Parathyroid adenoma (tissue), 2 donors: ENCODE measurements around the gene SEMA6D.

Experiments used
- H2AFZ ChIP-seq: fragments of 300-600 bp; sonication (generic); one replicate; pipeline ENCODE4 v1.7.0; 2017; ENCODE audit warnings: antibody characterized with exemption, mild to moderate bottlenecking
- H3K27ac ChIP-seq: fragments of 300-600 bp; sonication (generic); one replicate; pipeline ENCODE4 v1.7.0; 2017
- H3K27me3 ChIP-seq: fragments of 300-600 bp; sonication (generic); one replicate; pipeline ENCODE4 v1.7.0; 2017; ENCODE audit warnings: low read length; ENCODE audit not compliant: control insufficient read depth, insufficient read depth
- H3K36me3 ChIP-seq: fragments of 300-600 bp; sonication (generic); one replicate; pipeline ENCODE4 v1.7.0; 2017; ENCODE audit warnings: low read length; ENCODE audit not compliant: control insufficient read depth, insufficient read depth
- H3K4me1 ChIP-seq: fragments of 300-600 bp; sonication (generic); one replicate; pipeline ENCODE4 v1.7.0; 2017; ENCODE audit warnings: control low read depth
- H3K4me2 ChIP-seq: fragments of 300-600 bp; sonication (generic); one replicate; pipeline ENCODE4 v1.7.0; 2017; ENCODE audit warnings: low read length
- H3K4me3 ChIP-seq: fragments of 300-600 bp; sonication (generic); one replicate; pipeline ENCODE4 v1.7.0; 2017; ENCODE audit warnings: low read depth, low read length
- H3K79me2 ChIP-seq: fragments of 300-600 bp; sonication (generic); one replicate; pipeline ENCODE4 v1.7.0; 2017; ENCODE audit warnings: control low read depth
- H3K9ac ChIP-seq: fragments of 300-600 bp; sonication (generic); one replicate; pipeline ENCODE4 v1.7.0; 2017; ENCODE audit warnings: mild to moderate bottlenecking
- H3K9me3 ChIP-seq: fragments of 300-600 bp; sonication (generic); one replicate; pipeline ENCODE4 v1.7.0; 2017; ENCODE audit warnings: low read length; ENCODE audit not compliant: control insufficient read depth
- TF ChIP-seq, protein P1 (sequence below): fragments of 300-600 bp; sonication (generic); IDR thresholded peaks from one replicate; pipeline ENCODE4 v1.7.0; 2017; ENCODE audit warnings: antibody characterized with exemption, mild to moderate bottlenecking
- donor health status: primary hyperparathyroidism.

Gene SEMA6D

DNA sequence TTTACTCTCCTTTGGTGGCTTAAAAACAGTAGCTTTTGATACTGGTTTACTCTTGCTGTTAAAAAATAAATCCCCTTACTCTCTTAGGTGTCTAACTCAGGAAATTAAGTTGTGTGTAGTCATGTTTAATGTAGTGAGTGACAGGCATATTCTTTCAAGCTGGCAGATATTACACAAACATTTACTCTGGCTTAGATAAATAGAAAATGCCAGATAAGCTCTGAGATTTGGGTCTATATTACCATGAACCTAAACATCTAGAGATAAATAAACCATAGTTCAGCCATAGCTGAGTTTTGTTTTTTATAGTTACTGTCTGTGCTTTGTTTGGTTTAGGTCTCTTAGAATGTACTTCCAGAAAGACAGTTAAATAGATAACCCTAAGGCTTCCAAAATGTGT, 2.4 kb downstream of the SEMA6D start:
- Histone ChIP-seq H3K27me3 (no peaks in the 10 kb centered on the region), H3K27ac (no peak overlapping the region), H3K4me3 (no peak overlapping the region), H3K79me2 (peaks cover 2% of the 10 kb centered on the region), H3K36me3 (no peaks in the 10 kb centered on the region), H3K9ac (no peak overlapping the region), H2AFZ (no peak overlapping the region), H3K9me3 (no peaks in the 10 kb centered on the region), H3K4me2 (no peak overlapping the region), H3K4me1 (no peaks in the 10 kb centered on the region)
- TF ChIP-seq, protein P1, sequence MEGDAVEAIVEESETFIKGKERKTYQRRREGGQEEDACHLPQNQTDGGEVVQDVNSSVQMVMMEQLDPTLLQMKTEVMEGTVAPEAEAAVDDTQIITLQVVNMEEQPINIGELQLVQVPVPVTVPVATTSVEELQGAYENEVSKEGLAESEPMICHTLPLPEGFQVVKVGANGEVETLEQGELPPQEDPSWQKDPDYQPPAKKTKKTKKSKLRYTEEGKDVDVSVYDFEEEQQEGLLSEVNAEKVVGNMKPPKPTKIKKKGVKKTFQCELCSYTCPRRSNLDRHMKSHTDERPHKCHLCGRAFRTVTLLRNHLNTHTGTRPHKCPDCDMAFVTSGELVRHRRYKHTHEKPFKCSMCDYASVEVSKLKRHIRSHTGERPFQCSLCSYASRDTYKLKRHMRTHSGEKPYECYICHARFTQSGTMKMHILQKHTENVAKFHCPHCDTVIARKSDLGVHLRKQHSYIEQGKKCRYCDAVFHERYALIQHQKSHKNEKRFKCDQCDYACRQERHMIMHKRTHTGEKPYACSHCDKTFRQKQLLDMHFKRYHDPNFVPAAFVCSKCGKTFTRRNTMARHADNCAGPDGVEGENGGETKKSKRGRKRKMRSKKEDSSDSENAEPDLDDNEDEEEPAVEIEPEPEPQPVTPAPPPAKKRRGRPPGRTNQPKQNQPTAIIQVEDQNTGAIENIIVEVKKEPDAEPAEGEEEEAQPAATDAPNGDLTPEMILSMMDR, result no peak

- peaks cover 2% of the 10 kb centered on the region for H3K79me2 ChIP-seq
- H3K4me3 ChIP-seq, result no peak overlapping the region
- no peaks in the 10 kb centered on the region for H3K4me1 ChIP-seq
- H3K27me3 ChIP-seq, result no peaks in the 10 kb centered on the region
- no peaks in the 10 kb centered on the region for H3K9me3 ChIP-seq
- no peak overlapping the region for H3K27ac ChIP-seq
- TF ChIP-seq, protein P1, result no peak
- H3K4me2 ChIP-seq, result no peak overlapping the region
- H3K9ac ChIP-seq, result no peak overlapping the region
- no peaks in the 10 kb centered on the region for H3K36me3 ChIP-seq
- no peak overlapping the region for H2AFZ ChIP-seq
Measured at GRCh38 chr15:47720555-47720954, 3.2 kb downstream of the SEMA6D start.

DNA sequence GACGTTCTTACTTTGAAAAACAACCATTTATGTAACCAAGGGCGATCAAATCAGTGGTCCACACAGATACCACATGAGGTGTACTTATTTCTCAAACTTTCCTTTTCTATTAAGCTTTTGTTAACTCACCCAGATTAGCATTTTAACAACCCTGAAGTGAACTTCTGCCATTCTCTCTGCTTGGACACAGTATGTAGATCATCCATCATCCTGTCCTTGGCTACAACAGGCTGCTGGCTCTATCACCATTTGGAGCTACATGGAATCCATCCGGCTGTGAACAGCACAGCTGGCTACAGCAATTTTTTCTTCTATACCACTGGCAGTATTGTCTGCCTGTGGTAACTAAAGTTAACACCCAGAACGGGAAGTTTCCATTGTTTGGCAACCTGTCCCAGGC, 4.4 kb downstream of the SEMA6D start:
- TF ChIP-seq, protein P1, result no peak
- H3K4me2 ChIP-seq, result no peak overlapping the region
- no peak overlapping the region for H3K27ac ChIP-seq
- H3K9ac ChIP-seq, result no peak overlapping the region
- H3K4me3 ChIP-seq, result no peak overlapping the region
- H3K4me1 ChIP-seq, result no peaks in the 10 kb centered on the region
- no peaks in the 10 kb centered on the region for H3K36me3 ChIP-seq
- H2AFZ ChIP-seq, result no peak overlapping the region
- H3K79me2 ChIP-seq, result peaks cover 2% of the 10 kb centered on the region
- no peaks in the 10 kb centered on the region for H3K27me3 ChIP-seq
- no peaks in the 10 kb centered on the region for H3K9me3 ChIP-seq

DNA sequence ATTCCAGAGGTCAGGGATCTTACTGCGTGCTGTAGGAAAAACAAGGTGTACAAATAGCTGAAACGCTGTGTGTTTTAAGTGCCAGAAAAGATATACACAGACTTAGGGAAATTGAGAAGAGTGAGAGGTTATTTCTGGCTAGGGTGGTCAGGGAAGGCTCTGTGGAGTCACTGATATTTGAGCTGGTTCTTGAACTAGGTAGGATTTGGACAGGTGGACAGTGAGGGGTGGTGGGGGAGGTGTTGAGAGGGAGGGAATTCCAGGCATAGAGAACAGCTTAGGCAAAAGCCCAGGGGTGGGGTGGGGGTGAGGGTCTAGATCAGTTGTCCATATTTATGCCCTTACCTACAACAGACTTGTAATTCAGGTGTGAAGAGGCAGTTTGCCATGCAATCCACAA, 7.0 kb downstream of the SEMA6D start:
- no peak overlapping the region for H3K4me3 ChIP-seq
- H3K27me3 ChIP-seq, result no peaks in the 10 kb centered on the region
- no peak overlapping the region for H3K4me2 ChIP-seq
- no peaks in the 10 kb centered on the region for H3K9me3 ChIP-seq
- H3K27ac ChIP-seq, result no peak overlapping the region
- peaks cover 2% of the 10 kb centered on the region for H3K79me2 ChIP-seq
- TF ChIP-seq, protein P1, result no peak
- no peak overlapping the region for H3K9ac ChIP-seq
- H3K4me1 ChIP-seq, result peaks cover 2% of the 10 kb centered on the region
- no peaks in the 10 kb centered on the region for H3K36me3 ChIP-seq
- H2AFZ ChIP-seq, result no peak overlapping the region

DNA sequence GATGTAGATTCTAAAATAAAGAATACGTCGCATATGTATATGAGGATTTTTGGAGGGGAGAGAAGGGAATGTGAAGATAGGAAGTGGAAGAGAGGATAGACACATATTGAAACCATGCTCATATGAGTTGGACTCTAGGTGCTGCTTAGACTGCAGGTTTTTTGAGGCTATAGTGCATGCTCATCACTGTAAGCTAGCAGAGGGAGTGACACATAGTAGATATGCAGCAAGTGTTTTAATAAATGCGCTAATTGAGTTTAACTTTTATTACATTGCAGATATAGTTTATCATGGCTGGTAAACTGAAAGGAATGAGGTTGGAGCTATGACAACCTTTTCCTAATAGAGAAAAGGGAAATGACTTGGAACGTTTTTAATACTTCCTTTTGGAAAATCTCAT, 7.7 kb downstream of the SEMA6D start:
- no peak overlapping the region for H3K4me2 ChIP-seq
- TF ChIP-seq, protein P1, result no peak
- H3K79me2 ChIP-seq, result peaks cover 2% of the 10 kb centered on the region
- H3K36me3 ChIP-seq, result no peaks in the 10 kb centered on the region
- H3K9me3 ChIP-seq, result no peaks in the 10 kb centered on the region
- H2AFZ ChIP-seq, result no peak overlapping the region
- H3K9ac ChIP-seq, result no peak overlapping the region
- H3K27ac ChIP-seq, result no peak overlapping the region
- no peak overlapping the region for H3K4me3 ChIP-seq
- no peaks in the 10 kb centered on the region for H3K27me3 ChIP-seq
- peaks cover 2% of the 10 kb centered on the region for H3K4me1 ChIP-seq
